Measurements from ENCODE around the gene PPP1R11. TPM values are rescaled to one million over a fixed set of nuclear protein-coding genes. Genes with fewer than 3 reads are reported as not detected.

The PPP1R11 gene
- total RNA-seq, 1 donor from 2014 or later, result 52.3 TPM

DNA sequence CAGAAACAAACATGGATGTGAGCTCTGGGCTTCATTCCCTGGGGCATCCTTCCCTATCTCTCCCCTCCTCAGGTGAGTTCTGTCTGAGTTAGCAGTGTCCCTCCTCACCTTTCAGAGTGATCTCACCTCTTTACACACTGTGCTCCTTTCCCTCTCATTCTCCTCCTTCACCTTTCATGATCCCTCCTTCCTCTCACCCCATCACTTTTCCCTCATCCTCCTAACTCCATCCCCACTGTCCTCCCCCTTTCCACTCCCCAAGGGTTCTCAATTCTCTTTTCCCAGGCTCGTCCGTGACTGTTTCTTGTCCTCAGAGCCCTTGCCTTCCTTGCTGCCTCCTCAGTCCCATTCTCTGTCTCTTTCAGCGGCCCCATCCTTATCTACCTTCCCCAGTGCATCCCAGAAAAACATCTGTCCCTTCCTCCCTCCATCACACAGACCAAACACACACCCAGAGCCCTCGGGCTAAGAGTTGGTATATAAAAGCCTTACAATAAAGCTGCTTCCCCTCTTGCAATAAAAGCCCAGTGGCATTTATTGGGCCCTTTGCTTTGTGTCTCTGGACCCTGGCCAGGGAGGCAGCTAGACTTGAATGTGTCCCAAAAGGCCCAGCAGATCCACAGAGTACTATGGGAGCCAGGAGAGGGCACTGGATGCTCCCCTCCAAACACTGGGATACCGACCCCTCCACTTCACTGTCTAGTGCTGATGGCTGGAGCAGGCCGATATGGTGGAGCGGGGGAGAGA lies 6.7 kb downstream of the PPP1R11 start:
- H3K9me3 Mint-ChIP-seq (ENCODE audit: unreplicated experiment), result peaks cover 8% of the 10 kb centered on the region
- peak overlapping the region; percentile 72 for H3K4me3 Mint-ChIP-seq (ENCODE audit: unreplicated experiment)
- DNase-seq, result no peak
- TF ChIP-seq, protein P1, sequence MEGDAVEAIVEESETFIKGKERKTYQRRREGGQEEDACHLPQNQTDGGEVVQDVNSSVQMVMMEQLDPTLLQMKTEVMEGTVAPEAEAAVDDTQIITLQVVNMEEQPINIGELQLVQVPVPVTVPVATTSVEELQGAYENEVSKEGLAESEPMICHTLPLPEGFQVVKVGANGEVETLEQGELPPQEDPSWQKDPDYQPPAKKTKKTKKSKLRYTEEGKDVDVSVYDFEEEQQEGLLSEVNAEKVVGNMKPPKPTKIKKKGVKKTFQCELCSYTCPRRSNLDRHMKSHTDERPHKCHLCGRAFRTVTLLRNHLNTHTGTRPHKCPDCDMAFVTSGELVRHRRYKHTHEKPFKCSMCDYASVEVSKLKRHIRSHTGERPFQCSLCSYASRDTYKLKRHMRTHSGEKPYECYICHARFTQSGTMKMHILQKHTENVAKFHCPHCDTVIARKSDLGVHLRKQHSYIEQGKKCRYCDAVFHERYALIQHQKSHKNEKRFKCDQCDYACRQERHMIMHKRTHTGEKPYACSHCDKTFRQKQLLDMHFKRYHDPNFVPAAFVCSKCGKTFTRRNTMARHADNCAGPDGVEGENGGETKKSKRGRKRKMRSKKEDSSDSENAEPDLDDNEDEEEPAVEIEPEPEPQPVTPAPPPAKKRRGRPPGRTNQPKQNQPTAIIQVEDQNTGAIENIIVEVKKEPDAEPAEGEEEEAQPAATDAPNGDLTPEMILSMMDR (IDR thresholded peaks at IDR 0.05; ENCODE audit: partially characterized antibody, unreplicated experiment), result no peak
- H3K27ac Mint-ChIP-seq (ENCODE audit: unreplicated experiment), result no peak overlapping the region
- H3K4me1 Mint-ChIP-seq (ENCODE audit: low read depth, unreplicated experiment), result peaks cover 14% of the 10 kb centered on the region
- peaks cover 22% of the 10 kb centered on the region for H3K36me3 Mint-ChIP-seq (ENCODE audit: unreplicated experiment)
- peaks cover 25% of the 10 kb centered on the region for H3K27me3 Mint-ChIP-seq (ENCODE audit: unreplicated experiment)

DNA sequence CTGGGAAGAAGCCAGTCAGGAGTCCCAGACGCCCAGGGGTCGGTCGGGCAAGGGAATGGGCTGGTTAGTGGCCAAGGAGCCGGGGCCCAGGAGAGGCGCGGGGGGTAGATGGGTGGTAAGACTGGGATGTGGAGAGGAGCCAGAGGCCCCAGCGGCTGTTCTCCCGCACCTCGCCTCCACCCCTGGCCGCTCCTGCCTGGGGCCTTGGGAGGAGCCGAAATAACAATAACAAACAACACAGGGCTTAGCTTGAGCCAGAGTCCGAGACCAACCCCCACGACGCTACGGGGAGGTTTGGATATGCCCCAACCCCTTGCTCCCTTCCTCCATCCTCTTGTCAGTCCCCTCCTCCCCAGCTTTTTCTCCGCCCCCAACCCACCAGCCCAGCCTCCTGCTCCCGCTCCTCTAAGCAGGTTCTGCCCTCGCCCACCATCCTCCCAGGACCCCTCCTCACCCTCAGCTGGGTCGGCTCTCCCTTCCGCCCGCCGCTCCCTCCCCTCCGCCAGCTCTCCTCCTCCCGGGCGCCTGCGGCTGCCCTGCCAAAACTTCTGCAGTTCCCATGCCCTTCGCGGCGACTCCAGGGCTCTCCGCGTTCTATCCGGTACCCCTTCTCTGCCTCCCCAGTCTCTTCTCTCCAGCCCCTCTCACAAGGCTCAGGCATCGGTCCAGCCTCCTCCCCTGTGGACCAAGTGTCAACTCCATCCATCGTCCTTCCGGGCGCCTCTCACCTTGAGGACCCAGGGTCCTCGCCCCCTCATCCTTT lies 7.5 kb downstream of the PPP1R11 start:
- DNase-seq, result peak; percentile 28
- H3K4me1 Mint-ChIP-seq (ENCODE audit: low read depth, unreplicated experiment), result peaks cover 14% of the 10 kb centered on the region
- peaks cover 22% of the 10 kb centered on the region for H3K36me3 Mint-ChIP-seq (ENCODE audit: unreplicated experiment)
- H3K9me3 Mint-ChIP-seq (ENCODE audit: unreplicated experiment), result peaks cover 8% of the 10 kb centered on the region
- peak overlapping the region; percentile 83 for H3K4me3 Mint-ChIP-seq (ENCODE audit: unreplicated experiment)
- no peak overlapping the region for H3K27ac Mint-ChIP-seq (ENCODE audit: unreplicated experiment)
- TF ChIP-seq, protein P1 (IDR thresholded peaks at IDR 0.05; ENCODE audit: partially characterized antibody, unreplicated experiment), result no peak
- H3K27me3 Mint-ChIP-seq (ENCODE audit: unreplicated experiment), result peaks cover 25% of the 10 kb centered on the region

DNA sequence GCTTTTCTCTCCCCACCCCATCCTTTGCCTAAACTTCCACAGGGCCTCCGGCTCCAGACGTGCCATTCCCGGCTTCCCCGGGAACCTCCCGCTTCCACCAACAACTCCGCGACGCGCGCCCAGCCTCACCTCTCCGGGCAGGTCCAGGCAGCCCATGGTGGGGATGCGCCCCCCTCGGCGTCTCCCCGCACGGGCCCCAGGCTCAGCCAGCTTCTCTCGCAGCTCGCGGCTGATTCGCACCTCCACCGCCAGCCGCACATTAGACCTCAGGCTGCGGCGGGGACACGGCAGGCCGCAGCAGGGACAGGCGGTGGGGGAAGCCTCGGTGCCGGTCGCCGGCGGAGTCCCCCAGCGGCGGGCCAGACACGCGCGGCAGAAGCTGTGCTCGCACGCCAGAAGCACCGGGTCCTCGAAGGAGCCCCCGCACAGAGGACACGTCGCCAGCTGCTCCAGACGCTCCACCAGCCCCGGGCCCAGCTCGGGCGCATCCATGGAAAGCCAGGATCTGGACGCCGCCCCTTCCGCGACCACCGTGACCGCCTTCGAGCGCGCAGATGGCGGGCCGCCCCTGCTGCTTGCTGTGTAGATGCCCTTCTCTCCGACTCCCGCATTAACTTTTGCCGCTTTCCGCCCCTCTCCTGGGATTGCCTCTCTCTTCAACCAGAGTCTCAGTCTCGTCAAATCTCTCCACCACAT lies 8.2 kb downstream of the PPP1R11 start, which contains the start of gene RNF39:
RNF39 (minus strand) TSS at position 676 of the 696 bp plus-strand sequence; CDS start at position 492, 184 bp downstream.
- Mint-ChIP-seq H3K4me3 (ENCODE audit: unreplicated experiment) (peak within 1 kb of the TSS; percentile 91), H3K27me3 (ENCODE audit: unreplicated experiment) (peaks cover 22% of the 10 kb centered on the region), H3K27ac (ENCODE audit: unreplicated experiment) (no peak within 1 kb of the TSS), H3K4me1 (ENCODE audit: low read depth, unreplicated experiment) (peaks cover 12% of the 10 kb centered on the region), H3K9me3 (ENCODE audit: unreplicated experiment) (peaks cover 8% of the 10 kb centered on the region), H3K36me3 (ENCODE audit: unreplicated experiment) (peaks cover 19% of the 10 kb centered on the region)
- DNase-seq, result peak; percentile 64
- TF ChIP-seq, protein P1 (IDR thresholded peaks at IDR 0.05; ENCODE audit: partially characterized antibody, unreplicated experiment), result no peak

DNA sequence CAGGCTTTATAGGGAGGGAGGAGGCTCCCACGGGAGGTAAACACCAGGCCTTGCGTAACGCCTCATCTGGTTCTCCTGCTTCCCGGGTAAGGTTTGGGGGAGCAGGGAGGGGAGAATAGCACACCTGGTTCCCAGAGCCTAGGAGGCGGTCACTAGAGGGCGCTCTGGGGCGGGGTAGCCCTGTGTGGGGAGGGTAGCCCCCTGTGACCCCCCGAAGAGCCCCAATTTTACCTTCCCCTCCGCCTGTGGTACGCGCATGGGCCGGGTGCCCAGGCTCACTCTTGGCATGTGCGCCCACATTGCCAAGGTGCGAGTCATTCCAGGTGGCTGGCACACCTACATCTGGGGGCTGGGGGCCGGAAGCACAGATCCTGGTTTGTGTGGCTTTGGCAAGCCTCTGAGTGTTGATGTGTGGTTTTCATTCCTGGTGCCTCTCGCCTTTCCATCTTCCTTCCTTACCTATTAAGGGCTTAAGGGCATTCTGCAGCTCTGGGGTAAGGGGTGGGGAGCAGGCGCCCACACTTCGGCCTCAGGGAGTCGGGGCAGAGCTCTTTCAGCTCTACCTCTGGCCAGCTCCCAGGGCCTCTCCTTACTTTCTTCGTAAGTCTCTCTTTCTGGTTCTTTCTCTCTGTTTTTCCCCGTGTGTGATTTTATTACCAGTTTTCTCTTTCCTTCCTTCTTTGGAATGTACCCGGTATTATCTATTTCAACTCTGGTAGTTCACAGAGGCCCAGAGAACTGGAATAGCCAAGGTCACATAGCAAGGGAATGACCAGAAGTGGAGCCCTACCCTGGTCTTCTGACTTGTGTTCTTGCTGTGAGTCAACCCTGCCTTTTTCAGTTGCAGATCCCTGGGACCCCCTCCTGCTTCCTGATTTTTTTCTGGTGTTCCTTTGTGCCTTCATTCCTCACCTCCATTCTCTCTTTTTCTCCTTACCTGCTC lies 9.1 kb downstream of the PPP1R11 start:
- Mint-ChIP-seq H3K27ac (ENCODE audit: unreplicated experiment) (no peak overlapping the region), H3K27me3 (ENCODE audit: unreplicated experiment) (peaks cover 18% of the 10 kb centered on the region), H3K4me3 (ENCODE audit: unreplicated experiment) (peak overlapping the region; percentile 91), H3K36me3 (ENCODE audit: unreplicated experiment) (peaks cover 18% of the 10 kb centered on the region), H3K4me1 (ENCODE audit: low read depth, unreplicated experiment) (peaks cover 7% of the 10 kb centered on the region), H3K9me3 (ENCODE audit: unreplicated experiment) (peaks cover 7% of the 10 kb centered on the region)
- TF ChIP-seq, protein P1 (IDR thresholded peaks at IDR 0.05; ENCODE audit: partially characterized antibody, unreplicated experiment), result peak; percentile 47
- DNase-seq, result no peak

Measured in glutamatergic neuron (in vitro differentiated cells).